ENCODE results near the gene DLL4.

DNA sequence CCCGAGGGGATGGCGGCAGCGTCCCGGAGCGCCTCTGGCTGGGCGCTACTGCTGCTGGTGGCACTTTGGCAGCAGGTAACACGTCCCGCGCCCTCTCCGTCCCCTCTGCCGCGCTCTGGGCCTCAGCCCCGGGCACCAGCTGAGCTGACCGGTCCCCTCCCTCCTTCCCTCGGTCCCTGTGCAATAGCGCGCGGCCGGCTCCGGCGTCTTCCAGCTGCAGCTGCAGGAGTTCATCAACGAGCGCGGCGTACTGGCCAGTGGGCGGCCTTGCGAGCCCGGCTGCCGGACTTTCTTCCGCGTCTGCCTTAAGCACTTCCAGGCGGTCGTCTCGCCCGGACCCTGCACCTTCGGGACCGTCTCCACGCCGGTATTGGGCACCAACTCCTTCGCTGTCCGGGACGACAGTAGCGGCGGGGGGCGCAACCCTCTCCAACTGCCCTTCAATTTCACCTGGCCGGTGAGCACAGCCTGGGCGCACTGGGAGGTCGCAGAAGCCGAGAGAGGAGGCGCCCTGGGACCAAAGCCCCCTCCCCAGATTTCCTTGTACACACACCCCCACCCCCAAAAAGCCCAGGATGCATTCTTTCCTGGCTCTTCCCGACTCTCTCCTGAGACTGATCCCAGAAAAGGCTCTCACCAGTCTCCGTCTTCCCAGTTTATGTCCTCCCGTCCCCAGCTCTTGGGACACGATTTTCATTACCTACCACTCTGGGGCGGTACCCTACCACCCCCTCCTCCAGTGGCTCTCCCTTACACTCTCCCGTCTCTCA lies 705 bp downstream of the DLL4 start:
- TF ChIP-seq, protein P1, sequence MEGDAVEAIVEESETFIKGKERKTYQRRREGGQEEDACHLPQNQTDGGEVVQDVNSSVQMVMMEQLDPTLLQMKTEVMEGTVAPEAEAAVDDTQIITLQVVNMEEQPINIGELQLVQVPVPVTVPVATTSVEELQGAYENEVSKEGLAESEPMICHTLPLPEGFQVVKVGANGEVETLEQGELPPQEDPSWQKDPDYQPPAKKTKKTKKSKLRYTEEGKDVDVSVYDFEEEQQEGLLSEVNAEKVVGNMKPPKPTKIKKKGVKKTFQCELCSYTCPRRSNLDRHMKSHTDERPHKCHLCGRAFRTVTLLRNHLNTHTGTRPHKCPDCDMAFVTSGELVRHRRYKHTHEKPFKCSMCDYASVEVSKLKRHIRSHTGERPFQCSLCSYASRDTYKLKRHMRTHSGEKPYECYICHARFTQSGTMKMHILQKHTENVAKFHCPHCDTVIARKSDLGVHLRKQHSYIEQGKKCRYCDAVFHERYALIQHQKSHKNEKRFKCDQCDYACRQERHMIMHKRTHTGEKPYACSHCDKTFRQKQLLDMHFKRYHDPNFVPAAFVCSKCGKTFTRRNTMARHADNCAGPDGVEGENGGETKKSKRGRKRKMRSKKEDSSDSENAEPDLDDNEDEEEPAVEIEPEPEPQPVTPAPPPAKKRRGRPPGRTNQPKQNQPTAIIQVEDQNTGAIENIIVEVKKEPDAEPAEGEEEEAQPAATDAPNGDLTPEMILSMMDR (IDR thresholded peaks at IDR 0.05): no peak
- TF ChIP-seq POLR2A (IDR thresholded peaks at IDR 0.05) (no peak), POLR2AphosphoS5 (IDR thresholded peaks at IDR 0.05) (no peak)

Data from breast epithelium (tissue), 3 donors.